ENCODE results near the gene ISG20L2.
A peak's percentile ranks its signal among the peaks of the same experiment; 100 is the strongest.

Gene ISG20L2

DNA sequence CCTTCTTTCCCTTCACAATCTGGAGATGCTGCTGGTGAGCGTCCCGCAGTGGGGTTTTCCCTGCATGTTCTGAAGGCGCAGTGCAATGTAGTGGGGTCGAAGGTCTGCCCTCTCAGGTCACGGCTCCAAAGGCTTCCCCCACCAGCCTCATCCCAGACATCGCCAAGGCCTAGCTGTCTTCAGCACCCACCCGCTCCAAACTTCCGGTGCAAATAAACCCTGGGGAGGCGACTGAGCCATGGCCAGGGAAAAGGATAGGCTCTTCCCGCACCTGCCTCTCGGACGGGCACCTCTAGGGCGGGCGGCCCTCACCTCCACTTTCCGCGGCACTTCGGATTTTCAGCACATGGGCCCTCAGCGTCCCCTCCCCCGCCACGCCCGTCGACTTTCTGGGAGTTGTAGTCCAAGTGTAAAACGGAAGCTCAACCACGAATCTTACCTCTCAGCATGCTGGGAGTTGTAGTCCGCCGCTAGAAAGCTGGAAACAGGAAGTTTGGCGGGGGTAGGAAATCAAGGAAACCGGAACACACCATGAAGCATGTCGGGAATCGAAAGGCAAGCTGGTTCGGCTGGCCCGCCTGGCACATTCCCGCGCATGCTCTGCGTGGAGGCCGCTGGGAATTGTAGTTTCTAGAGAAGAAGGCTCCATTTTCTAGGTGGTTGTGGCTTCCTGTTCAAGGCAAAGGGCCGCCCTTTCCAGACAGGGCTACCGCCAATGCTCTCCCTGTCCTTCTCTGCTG lies 12.3 kb upstream of the ISG20L2 start, which contains the start of gene MRPL24:
MRPL24 (minus strand) TSS at position 348 of the 740 bp plus-strand sequence. CDS start 2,384 bp downstream, outside the sequence.
- DNase-seq (ENCODE audit: low read depth), result peak; percentile 94

DNA sequence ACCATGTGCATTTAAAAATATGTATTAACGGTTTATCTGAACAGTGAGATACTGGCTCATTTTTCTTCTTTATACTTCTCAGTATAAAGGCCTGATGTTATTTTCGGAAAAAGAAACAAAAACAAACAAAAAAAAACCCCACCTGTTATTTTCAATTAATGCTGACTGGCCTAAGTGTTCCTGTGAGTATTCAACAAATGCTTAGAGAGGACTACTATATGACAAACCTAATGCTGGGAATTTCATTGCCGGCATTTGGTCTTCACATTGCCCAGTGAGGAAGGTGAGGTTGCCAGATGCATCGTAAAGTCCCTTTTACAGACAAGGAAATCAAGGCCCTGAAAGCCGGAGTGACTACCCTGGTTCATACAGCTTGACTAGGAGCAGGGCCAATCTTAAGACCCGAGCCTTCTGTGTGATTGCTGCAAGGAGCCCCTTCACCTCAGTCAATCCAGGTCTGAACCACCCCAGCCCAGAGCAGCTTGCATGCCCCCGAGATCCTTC lies 11.7 kb upstream of the ISG20L2 start:
- DNase-seq (ENCODE audit: low read depth), result no peak

DNA sequence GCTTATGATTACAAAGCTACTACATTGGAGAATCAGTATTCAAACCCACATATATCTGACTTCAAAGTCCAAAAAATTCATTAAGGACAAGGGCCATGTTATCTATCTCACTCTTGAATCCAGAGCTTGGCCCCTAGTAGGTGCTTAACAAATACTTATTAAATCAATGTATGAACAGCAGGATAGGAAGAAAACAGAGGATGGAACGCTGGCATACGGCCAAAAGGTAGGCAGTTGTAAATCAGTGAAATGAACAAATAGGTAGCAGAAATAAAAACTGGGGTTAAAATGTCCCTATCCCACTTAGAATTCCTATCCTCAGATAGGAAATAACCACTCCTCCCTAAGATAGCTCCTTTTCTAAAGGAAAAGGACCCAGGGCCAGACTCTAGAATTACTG lies 10.3 kb upstream of the ISG20L2 start:
- no peak for DNase-seq (ENCODE audit: low read depth)

DNA sequence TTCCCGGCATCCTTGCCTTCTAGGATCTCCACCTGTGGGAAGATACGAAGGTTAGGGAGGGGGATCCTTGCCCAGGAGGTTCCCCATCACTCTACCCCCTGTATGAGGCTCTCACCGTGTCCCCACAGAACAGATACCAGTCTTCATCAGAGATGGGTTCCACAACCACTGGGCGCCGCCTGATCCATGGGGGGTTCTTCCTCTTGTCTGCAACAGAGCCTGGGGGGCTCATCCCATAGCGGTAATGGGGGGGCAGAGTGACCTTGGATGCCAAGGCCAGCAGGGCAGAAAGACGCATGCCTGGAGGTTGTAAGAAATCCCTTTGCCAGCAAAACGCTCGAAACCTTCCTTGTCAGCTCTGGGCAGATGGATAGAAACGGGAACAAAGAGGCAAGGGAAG lies 9.8 kb upstream of the ISG20L2 start:
- DNase-seq (ENCODE audit: low read depth), result no peak

DNA sequence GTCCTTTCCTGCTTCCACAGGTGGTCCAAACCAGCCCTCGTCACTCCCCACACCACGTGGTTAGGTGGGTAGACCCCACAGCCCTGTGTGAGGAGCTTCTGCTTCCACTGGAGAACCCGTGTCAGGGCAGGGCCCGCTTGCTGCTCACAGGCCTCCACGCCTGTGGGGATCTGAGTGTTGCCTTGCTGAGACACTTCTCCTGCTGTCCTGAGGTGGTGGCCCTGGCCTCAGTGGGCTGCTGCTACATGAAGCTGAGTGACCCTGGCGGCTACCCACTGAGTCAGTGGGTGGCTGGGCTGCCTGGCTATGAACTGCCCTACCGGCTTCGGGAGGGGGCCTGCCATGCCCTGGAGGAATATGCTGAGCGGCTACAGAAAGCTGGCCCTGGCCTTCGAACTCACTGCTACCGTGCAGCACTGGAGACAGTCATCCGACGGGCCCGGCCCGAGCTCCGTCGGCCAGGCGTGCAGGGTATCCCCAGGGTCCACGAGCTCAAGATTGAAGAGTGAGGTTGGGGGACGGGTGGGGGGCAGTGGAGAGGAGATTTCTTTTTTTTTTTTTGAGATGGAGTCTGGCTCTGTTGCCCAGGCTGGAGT lies 5.5 kb upstream of the ISG20L2 start:
- no peak for DNase-seq (ENCODE audit: low read depth)

DNA sequence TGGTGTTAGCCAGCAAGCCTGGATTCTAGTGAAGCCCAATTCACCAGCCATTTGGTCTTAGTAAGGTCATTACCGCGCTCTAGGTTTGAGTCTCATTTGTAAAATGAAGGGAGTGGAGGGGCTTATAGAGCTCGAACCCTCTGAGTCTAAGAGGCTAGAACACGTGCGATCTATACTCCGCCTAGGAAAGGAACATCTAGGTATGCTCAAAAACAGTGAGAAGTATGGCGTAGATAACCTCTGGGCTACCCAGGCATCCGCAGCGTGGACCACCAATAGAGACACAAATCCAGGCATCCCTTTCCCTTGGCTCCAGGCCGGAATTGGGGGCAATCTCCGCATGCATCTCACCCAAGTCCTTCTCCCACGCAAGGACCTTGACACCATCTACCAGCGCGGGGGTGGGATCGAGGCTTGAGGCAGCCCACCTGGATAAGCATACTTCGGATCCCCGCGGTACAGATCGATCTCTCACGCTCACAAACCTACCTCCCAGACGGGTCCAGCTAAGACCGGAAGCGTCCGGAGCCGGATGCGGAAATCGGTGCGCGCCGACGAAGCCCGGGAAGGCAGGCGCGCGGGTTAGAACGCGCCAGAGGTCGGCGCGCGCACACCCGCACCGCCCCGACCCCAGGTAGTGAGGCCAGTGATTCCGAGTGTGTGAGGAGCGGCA lies 504 bp downstream of the ISG20L2 start, which contains the start of gene METTL25B:
METTL25B (plus strand) TSS at position 544 of the 673 bp plus-strand sequence. CDS start 636 bp downstream, outside the sequence.
- peak; percentile 52 for DNase-seq (ENCODE audit: low read depth)

DNA sequence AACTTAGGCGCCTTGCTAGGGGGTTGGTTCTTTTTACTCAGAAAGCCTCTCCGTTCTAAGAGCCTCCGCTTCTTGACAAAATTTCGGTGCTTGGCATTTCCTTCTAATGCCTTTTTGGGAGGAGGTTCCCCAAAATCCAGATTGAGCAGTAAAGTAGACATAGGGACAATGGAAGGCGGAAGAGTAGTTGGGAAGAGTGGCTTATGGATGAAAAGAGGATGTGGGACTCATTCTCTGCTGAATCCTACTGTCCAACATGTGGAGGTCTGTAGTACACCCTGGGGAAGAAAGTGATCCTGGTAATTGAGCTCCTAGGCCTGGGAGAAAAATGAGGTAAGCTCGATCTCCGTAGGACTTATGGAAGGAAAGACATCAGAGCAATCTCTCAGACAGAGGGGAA lies 1.1 kb downstream of the ISG20L2 start:
- DNase-seq (ENCODE audit: low read depth), result no peak

DNA sequence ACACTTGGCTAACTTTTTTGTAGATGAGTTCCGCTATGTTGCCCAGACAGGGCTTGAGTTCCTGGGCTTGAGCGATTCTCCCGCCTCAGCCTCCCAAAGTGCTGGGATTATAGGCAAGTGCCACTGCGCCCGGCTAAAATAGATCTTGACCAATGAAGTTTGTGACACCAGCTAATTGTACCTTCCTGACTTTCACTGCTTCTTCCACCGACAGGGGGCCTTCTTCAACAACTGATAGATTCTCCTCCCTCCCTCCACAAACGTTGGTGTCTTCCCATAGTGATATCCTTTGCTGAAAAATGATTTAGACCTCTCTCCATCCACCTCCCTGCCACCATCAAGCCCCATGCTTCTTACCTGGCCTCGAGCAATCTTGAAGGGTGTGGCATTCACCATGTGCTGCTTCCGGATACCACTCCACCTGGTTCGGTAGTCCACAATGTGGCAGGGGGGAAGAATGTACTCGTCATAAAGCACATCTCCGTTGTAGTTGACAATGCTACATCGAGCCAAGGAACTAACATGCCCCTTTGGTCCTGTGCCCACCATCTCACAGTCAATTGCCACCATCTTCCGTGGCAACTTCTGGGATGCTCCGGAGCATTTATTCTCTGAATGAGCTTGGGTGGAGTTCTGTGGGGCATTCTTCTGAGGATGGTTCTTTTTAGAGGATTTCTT lies 1.9 kb downstream of the ISG20L2 start:
- DNase-seq (ENCODE audit: low read depth), result peak; percentile 16

DNA sequence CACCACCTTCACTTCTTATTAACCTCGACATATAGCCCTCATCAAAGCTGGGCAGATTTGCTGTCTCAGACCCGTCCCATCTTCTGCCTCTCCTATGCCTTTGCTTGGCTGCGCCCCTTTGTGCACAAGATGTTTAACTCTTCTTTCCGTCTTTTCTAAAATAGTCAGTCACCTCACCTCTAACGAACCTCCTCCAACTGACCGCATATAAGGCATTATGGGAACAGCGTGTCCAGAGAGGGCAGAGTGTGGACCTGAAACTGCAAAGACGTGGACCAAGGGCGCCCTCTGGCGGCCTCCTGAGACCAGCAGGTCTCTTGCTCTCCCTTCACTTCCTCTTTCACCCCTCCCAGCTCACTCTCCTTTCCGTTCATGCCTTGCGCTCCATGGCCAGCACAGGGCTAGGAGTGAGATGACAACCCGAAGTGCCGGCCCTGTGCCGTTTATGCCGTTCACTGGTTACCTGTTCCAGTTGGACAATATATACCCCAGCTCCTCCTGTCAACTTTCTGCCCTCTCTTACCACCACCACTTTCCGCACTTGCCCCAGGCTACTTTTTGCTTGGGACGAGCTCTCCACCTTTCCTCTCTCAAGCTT lies 2.8 kb downstream of the ISG20L2 start:
- peak; percentile 70 for DNase-seq (ENCODE audit: low read depth)

DNA sequence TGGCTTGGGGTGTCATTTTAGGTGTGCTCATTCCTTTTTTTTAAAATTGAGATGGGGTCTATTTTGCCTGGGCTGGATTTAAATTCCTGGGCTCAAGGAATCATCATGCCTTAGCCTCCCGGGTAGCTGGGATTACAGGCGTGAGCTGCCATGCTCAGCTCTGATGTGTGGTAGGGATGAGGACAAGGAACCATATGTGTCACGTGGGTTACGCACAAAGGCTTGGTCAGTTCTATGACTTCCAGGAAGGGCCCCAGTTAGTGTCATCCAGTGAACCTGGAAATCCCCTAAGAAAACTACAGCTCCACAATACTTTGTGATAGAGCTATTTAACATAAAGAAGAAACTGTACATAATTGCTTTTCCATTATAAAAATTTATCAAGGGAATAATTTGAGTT lies 7.0 kb downstream of the ISG20L2 start:
- DNase-seq (ENCODE audit: low read depth), result no peak

DNA sequence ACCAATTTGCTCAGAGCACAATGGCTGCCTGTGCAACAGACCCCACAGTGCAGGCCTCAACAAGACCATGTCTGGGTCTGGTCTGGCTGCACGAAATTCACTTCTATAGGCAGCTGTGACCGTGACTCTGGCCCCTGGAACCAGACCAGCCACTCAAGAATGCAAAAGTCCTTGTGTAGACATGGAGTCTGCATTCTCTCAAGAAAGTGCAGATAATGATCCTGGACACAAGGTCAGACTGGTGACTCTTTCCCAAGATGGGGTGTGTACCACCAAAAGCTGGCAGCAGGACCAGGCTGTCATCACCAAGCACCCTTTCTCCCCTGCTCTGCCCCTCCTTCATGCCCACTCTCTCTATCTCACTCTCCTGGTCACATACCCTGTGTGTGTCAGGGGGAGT lies 7.4 kb downstream of the ISG20L2 start:
- DNase-seq (ENCODE audit: low read depth), result no peak

DNA sequence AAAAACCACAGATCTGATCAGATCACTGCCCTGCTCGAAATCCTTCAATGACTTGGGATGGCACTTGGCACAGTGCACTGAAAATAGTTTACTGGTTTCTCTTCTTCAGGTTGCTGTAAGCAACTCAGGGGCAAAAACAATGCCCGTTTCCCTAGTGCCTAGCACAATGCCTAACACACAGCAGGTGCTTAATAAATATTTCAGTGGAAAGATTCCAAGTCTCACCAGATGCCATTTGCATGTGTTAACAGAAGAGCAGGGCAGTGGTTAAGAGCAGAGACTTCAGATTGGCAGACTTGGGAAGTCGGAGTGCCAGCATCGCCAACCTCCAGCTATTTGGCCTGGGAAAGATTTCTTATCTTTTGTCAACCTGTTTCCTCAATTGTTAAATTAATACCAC lies 11.2 kb downstream of the ISG20L2 start:
- no peak for DNase-seq (ENCODE audit: low read depth)

DNA sequence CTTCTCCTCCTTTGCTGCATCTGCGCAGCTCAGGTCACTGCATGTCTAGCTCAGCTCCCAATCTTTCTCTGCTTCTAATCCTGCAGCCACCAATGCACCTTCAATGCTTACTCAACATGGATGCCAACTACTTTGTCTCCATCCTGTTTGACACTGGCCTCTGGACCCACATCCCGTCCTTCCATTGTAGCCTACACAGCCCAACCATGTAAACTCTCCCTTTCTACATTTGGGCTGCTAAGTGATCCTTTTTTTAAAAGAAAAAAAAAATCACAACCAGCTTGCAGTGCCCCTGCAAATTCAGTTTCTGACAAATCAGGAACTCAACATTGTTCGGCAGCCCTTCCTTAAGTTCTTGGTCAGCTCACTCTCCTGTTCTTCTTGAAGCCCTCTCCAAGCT lies 13.7 kb downstream of the ISG20L2 start:
- no peak for DNase-seq (ENCODE audit: low read depth)

DNA sequence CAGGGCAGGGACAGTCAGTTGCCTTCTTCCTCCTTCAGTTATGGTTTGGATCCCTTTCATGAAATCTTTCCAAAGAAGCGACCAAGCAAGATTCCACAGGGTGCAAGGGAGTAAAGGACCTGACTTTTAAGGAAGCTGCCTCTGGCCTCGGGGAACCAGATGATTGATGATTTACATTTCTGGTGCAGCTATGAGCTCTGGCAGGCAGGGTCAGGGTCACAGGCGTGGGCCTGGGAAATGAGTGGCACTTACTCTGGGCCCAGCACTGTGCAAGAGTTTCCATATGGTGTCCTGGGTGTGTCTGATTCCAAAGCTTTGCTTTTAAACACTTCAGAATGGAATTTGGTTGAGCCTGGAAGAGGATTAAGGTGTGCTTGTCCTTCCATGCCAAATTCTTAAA lies 15.9 kb downstream of the ISG20L2 start:
- no peak for DNase-seq (ENCODE audit: low read depth)

DNA sequence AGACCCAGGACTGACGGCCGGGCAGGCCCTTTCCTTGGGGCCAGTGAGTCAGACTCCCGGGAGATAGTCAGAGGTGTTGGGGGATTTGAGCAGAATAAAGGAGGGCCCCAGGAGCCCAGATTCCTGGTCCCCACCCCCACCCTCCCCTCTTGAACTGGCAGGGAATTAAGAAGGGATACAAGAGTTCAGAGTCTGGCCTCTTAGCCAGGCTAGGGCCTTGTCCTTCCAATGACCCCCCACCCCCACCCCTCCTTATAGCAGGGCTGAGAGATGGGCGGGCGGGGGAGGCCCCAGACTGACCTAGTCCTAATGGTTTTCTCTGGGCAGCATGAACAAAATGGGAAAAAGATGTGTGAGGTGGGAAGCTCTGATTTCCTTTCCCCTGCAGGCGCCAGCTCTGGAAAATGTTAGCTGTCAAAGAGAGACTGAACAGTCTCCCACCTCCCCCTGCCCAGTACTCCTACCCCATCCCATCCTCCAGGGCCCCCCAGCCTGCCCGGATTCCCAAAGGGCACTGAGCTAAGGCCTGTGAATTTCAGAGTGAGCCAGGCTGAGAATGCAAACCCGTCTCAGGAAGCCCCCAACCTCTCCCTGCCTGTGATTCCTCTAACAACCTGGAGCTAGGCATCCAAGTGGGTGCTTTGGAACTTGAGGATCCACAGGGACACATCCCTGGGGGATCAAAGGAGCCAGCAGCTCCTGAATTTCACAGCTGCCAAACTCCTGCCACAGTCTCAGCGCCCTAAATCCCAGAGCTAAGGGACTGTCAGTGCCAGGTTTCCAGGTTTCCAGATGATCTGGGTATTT lies 17.4 kb downstream of the ISG20L2 start:
- DNase-seq (ENCODE audit: low read depth), result no peak

DNA sequence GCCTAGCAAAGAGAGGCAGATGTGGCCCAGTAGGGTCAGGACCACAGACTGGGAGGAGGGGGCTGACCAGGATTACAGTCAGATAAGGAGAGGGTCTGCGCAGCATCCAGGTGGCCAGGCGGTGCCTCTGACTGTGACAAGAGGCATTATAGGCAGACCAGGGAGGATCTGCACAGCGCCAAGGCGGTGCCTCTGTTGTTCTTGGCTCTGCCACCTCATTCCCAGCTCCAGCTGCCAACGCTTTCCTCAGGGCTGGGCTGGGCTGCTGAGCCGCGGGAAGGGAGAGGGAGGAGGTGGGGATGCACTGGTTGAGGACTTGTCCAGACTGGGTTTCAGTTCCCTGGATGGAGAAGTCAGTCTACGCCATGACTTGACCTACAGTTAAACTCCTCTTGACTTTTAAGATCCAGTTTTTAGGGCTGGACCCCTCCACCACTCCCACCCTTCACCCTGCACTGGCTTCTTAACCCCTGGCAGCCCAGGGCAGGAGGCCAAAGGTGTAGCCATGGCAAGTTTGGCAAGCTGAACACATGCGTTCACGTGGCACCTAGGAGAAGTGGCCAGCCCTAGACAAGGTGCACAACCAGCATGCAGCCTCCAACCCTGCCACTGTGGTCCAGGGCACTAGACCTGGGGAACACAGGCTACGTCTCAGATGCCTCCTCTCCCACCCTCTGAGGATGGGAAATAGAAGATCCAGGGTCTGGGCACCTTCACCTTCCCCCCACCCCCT lies 18.6 kb downstream of the ISG20L2 start:
- DNase-seq (ENCODE audit: low read depth), result no peak

DNA sequence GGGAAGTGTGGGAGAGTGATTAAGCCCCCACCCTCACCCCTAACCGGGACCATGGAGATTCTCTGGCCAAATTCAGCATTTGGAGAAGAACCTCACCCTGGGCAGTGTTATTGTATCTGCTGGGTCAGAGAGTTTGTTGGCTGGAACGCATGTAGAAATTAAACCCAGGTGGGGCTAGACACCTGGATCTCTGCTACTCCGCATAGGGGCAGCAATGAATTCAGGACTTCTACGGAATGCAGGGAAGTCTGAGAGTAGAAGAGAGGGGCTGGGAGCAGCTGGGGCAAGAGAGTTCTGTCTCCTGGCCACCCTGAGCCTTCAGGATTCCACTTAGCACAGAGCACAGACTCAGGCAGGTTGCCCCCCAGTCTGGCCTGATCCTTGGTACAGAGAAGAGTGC lies 19.5 kb downstream of the ISG20L2 start:
- no peak for DNase-seq (ENCODE audit: low read depth)

DNA sequence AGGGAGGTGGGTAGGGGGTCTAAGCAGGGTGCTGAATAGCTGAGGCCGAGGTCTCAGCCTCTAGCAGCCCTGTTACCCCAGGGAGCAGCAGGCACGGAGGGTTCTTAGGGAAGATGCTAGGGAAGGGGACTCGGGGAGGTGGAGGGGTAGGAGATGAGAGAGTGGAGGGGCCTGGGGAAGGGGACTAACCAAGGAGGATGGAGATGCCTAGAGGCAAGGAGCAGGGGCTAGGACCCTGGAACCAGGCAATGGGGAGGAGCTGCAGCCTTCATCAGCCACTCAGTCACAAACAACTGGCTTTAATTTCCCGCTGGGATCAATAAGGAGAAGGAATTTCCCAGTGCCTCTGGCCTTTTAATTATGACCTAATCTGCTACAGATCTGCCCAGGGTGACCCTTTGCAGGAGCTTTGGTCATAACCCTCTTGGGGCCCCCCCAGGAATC lies 20.3 kb downstream of the ISG20L2 start:
- DNase-seq (ENCODE audit: low read depth), result no peak

DNA sequence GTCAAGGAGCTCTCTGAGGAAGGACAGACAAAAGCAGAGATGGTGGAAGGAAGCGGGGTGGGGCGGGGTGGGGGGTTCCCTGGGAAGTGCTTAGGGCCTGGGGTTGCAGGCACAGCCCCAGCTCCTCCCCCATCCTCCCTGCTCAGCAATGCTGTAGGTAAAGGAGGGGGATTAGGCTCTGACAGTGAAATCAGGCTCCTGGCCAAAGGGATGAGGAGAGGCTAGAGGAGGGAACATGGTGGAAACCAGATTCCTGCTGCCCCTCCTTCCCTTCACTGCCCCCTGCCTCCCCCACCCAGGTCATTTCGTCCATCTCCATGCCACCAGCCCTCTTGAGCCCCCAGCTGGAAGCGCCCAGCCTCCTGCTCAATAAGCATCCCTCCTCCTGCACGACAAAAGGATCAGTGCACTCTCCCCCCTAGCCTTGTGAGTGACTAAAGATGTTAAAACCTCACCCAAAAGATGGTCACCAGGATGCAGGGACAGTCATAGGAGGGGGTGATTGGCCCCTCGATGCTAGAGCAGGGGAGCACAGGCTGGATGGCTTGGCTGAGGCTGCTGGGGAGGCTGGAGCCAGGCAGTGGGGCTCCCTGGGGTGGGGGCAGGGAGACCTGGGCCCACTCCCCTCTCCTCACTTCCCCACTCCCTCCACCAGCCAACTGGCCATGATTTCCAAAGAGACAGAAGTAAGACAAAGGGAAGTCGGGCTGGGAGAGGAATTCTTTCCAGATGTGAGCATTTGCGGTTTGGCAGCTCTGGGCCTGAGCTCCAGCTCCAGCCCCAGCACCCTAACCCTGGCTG lies 20.9 kb downstream of the ISG20L2 start:
- no peak for DNase-seq (ENCODE audit: low read depth)
